Fibroblast of the aortic adventitia (primary cell): Measurements from ENCODE around the gene RNF19B. TPM values are rescaled to one million over a fixed set of nuclear protein-coding genes. Genes with fewer than 3 reads are reported as not detected.

Experiments used
- DNase-seq: peaks from one replicate; pipeline ENCODE4 v3.0.0-alpha.2; 2010; ENCODE audit warnings: low read depth
- H3K4me3 ChIP-seq: 2 replicates; pipeline ENCODE4 v1.5.1; 2011; ENCODE audit warnings: low read depth, mild to moderate bottlenecking, control low read depth, low read length, moderate library complexity
- total RNA-seq: library from RNA; depleted of rRNA; stranded (reverse); fragments of >200 nt; gene quantifications from 2 replicates; pipeline ENCODE4 v1.2.3, GENCODE V29; 2012; ENCODE audit warnings: low replicate concordance
- TF ChIP-seq, protein P1 (sequence below): IDR thresholded peaks from 2 replicates; pipeline ENCODE4 v1.5.1; 2011; ENCODE audit warnings: mild to moderate bottlenecking, low read length, control low read depth, inconsistent platforms; ENCODE audit not compliant: insufficient read depth

RNF19B gene, protein sequence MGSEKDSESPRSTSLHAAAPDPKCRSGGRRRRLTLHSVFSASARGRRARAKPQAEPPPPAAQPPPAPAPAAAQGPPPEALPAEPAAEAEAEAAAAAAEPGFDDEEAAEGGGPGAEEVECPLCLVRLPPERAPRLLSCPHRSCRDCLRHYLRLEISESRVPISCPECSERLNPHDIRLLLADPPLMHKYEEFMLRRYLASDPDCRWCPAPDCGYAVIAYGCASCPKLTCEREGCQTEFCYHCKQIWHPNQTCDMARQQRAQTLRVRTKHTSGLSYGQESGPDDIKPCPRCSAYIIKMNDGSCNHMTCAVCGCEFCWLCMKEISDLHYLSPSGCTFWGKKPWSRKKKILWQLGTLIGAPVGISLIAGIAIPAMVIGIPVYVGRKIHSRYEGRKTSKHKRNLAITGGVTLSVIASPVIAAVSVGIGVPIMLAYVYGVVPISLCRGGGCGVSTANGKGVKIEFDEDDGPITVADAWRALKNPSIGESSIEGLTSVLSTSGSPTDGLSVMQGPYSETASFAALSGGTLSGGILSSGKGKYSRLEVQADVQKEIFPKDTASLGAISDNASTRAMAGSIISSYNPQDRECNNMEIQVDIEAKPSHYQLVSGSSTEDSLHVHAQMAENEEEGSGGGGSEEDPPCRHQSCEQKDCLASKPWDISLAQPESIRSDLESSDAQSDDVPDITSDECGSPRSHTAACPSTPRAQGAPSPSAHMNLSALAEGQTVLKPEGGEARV
- 8.5 and 23.0 TPM in 2 replicates for total RNA-seq

DNA sequence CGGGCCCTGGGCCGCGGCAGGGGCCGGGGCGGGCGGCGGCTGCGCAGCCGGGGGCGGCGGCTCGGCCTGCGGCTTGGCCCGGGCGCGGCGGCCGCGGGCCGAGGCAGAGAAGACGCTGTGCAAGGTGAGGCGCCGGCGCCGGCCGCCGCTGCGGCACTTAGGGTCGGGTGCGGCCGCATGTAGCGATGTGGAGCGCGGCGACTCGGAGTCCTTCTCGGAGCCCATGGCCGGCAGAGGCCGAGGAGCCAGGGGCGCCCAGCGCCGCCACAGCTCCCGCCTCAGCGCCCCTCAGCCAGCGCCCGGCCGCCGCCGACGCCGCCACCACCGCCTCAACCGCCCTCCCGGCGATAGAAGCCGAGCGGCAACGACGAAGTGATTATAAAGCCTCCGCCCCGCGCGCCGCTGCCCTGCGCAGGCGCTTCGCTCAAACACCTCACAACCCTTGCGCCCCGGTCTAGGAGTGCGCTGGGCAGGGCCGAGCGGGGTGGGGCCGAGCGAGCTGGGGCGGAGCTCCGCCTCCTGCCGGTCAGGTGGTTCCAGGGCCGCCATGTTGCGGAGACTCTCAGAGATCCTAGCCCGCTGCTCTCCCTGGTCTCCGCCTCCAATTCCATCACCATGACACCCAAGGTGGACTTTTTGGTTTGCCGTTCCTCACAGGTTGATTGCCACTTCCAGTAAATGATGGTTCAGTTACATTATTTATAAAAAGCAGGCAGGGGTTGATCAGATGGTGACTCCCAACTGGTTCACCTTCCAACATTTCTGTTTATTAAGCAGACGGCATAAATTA lies at the start of gene RNF19B:
TSS of gene RNF19B (minus strand) at position 349 of the 790 bp plus-strand sequence. CDS start at position 225, 124 bp downstream.
- H3K4me3 ChIP-seq = peak within 1 kb of the TSS; percentile 90
- TF ChIP-seq, protein P1, sequence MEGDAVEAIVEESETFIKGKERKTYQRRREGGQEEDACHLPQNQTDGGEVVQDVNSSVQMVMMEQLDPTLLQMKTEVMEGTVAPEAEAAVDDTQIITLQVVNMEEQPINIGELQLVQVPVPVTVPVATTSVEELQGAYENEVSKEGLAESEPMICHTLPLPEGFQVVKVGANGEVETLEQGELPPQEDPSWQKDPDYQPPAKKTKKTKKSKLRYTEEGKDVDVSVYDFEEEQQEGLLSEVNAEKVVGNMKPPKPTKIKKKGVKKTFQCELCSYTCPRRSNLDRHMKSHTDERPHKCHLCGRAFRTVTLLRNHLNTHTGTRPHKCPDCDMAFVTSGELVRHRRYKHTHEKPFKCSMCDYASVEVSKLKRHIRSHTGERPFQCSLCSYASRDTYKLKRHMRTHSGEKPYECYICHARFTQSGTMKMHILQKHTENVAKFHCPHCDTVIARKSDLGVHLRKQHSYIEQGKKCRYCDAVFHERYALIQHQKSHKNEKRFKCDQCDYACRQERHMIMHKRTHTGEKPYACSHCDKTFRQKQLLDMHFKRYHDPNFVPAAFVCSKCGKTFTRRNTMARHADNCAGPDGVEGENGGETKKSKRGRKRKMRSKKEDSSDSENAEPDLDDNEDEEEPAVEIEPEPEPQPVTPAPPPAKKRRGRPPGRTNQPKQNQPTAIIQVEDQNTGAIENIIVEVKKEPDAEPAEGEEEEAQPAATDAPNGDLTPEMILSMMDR = no peak
- peak; percentile 89 for DNase-seq

DNA sequence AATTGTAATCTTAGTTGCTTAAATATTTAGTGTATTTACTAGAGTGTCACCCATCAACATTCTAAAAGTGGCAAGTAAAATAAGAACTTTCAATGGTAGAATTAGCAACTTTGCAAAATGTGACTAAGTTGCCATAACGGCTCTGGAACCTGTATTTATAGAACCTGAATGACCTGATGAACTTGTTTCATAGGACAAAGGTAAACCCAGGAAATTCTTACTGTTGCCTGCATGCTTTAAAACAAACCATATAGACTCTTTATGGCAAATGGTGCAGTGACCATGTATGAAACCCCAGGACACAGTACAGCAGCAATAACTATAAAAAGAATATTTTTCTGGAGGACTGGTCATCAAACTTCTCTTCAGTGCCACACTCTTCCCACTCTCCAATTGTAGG lies 49.2 kb upstream of the RNF19B start:
- TF ChIP-seq, protein P1 = no peak
- no peak overlapping the region for H3K4me3 ChIP-seq
- DNase-seq = no peak

DNA sequence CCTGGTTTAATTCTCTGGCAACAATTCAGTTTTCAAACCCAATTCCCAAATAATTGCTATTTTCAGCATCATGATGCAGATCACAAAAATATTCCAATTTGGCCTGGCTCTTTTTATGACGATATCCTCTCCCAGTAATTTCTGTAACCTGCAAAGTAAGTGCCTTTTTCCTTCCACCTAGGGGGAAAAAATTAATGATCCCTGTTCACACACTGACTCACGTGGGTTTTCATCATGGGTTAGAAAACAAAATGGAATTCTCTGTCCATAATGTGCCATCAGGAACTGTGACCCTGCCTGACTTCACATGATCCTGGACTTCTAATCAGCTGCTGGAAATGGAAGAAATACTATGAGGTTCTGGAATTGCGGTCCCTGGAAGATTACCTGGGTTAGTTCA lies 47.6 kb upstream of the RNF19B start:
- no peak overlapping the region for H3K4me3 ChIP-seq
- TF ChIP-seq, protein P1 = no peak
- no peak for DNase-seq

DNA sequence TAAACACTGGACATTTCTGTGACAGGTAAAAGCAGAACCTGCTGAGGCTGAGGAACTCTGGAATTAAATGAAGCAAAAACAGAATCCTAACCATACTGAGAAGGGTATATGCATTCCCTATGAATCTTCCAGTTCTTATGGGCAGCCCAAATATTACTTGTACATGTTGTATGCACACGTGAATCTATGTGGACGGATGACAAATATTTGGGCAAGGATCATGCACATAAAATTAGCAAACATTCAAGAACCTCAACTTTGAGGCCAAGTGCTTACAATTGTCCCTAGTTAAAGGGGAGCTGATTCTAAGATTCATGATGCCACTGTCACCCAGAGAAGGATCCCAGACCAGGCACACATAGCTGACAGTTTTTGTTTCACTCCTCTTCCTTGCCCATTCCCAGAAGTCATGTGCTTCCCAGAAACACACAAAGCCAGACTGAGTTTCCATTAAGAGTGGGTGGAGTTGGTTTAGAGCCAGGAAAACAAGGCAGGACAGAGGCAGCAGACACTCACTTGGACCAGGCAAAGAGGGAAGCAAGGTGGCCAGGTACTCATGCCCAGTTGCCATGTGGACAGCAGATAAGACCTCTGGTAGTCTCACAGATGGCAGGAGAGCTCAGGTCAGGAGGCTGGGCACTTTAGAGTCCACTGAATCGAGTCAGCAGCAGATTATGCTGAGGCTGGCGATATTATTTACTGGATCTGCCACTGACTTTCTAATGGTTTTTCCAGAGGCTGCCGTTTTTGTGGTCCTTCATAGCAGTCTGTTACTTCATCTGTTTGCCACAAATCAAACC lies 46.5 kb upstream of the RNF19B start:
- TF ChIP-seq, protein P1 = no peak
- no peak overlapping the region for H3K4me3 ChIP-seq
- DNase-seq = peak; percentile 80

DNA sequence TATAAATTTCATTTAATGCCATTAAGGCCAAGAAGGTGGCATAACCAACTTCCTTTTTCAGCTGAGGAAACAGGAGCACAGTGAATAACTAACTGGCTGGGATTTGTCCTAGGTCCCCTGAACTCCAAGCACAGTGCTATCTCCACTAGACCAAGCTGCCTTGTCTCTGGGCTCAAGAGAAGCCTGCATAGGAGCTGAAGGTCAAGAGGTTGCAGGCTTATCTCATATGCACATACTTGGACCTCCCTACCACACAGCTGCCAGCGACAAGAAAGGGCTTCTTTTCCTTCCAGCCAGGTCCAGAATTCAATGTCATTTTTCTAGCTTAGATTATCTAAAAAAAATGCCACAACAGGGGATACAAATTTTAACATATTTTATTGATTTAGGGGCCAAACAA lies 45.0 kb upstream of the RNF19B start:
- TF ChIP-seq, protein P1 = no peak
- no peak for DNase-seq
- H3K4me3 ChIP-seq = no peak overlapping the region
